C4-2B (cell line): Measurements from ENCODE around the gene SCMH1.

ENCODE experiments used
- H3K27ac ChIP-seq: fragments of 450-650 bp; 2 replicates; pipeline ENCODE4 v1.5.1; 2017
- ZFX ChIP-seq: fragments of 450-650 bp; IDR thresholded peaks from 2 replicates; pipeline ENCODE4 v1.6.1; 2017
- TF ChIP-seq, protein P1 (sequence below): fragments of 450-650 bp; conservative IDR thresholded peaks from 2 replicates; pipeline ENCODE4 v1.5.1; 2017; ENCODE audit warnings: mild to moderate bottlenecking

The SCMH1 gene

DNA sequence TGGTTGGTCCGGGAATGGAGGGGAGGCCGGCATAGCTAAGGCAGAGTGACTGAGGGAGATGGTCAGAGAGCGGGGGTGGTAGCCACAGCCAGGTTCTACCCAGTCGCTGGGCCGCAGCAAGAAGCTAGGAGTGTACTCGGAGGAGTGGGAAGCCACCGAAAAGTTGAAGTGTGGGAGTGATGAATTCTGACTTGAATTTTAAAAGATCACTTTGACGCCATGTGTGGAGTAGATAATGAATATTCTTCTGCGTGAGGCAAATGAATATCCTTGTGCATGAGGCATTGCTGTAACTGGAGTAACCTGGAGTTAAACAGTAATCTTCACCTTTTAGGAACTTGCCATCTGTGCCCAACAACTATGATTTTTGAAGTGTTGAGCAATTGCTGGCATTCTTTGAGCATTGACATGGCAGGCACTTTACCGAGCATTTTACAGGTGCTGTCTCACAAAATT lies 255.8 kb downstream of the SCMH1 start:
- TF ChIP-seq ZFX, result no peak
- TF ChIP-seq, protein P1, sequence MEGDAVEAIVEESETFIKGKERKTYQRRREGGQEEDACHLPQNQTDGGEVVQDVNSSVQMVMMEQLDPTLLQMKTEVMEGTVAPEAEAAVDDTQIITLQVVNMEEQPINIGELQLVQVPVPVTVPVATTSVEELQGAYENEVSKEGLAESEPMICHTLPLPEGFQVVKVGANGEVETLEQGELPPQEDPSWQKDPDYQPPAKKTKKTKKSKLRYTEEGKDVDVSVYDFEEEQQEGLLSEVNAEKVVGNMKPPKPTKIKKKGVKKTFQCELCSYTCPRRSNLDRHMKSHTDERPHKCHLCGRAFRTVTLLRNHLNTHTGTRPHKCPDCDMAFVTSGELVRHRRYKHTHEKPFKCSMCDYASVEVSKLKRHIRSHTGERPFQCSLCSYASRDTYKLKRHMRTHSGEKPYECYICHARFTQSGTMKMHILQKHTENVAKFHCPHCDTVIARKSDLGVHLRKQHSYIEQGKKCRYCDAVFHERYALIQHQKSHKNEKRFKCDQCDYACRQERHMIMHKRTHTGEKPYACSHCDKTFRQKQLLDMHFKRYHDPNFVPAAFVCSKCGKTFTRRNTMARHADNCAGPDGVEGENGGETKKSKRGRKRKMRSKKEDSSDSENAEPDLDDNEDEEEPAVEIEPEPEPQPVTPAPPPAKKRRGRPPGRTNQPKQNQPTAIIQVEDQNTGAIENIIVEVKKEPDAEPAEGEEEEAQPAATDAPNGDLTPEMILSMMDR, result no peak
- no peak overlapping the region for H3K27ac ChIP-seq

GRCh38 chr1:40985875-40986274 lies 256.2 kb downstream of the SCMH1 start:
- TF ChIP-seq ZFX, result no peak
- TF ChIP-seq, protein P1, result no peak
- H3K27ac ChIP-seq, result no peak overlapping the region

DNA sequence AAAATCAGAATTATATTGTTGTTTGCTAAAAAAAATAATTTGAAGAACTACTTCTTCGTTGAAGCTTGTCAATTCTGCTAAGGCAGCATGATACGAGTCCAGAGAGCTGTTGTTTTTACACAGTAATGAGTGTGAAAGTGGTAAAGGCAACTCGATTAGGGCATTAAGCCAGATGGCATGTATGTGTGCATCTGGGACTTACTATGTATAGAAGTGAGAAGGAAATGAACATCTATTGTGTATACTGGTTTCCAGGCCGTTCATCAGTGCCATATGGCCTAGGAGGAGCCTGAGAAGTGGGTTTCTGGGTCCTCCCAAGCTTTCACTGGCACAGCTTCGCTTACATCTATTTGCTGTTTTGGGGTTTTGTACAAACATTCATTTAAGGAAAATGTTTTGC lies 256.9 kb downstream of the SCMH1 start:
- TF ChIP-seq, protein P1, result no peak
- no peak for TF ChIP-seq ZFX
- H3K27ac ChIP-seq, result no peak overlapping the region

DNA sequence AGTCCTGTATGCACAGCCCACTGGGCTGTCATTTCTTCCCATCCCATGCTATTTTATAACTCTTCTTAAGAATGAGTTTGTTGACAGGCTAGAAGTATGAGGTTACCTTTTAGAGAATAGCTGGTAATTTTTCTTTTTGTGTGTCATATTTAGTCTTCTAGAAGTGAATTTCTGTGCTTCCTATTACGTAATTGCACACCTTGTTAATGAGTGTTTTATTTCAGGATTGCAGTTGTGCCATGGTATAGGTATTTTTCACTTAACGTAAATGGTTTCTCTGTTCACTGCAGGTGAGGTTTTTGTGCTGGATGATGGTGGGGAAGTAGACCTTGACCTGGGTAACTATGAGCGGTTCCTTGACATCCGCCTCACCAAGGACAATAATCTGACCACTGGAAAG lies 257.6 kb downstream of the SCMH1 start:
- no peak overlapping the region for H3K27ac ChIP-seq
- TF ChIP-seq, protein P1, result no peak
- TF ChIP-seq ZFX, result no peak

DNA sequence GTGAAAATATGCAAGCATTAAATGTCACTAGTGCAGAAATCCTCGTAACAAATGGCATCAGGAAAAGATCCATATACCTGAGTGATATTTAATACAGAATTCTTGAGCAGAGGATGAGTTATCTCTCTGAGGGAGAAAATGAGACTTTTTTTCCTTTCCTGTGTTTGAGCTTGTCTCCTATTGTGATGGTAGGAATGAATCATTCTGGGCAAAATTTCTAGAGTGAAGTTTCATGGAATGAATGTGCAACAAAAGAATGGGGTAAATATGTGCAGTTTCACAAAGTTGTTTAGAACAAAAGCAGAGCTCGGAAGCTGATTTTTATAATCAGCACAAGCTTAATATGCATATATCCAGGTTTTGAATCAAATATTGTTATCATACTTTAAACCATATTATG lies 258.0 kb downstream of the SCMH1 start:
- no peak overlapping the region for H3K27ac ChIP-seq
- TF ChIP-seq ZFX, result no peak
- TF ChIP-seq, protein P1, result no peak

- no peak overlapping the region for H3K27ac ChIP-seq
Measured at GRCh38 chr1:40983286-40983685, 258.8 kb downstream of the SCMH1 start.

GRCh38 chr1:40982721-40983120 lies 259.4 kb downstream of the SCMH1 start:
- H3K27ac ChIP-seq, result no peak overlapping the region
- no peak for TF ChIP-seq ZFX
- TF ChIP-seq, protein P1, result no peak

More at GRCh38 chr1:40983286-40983685, 258.8 kb downstream of the SCMH1 start:
- TF ChIP-seq ZFX, result no peak
- TF ChIP-seq, protein P1, result no peak
